ENCODE results near the gene MAP7D3.

Gene MAP7D3

GRCh38 chrX:136193771-136194170 is 57.4 kb downstream of the MAP7D3 start:
- TF ChIP-seq CTCF (IDR thresholded peaks at IDR 0.05; ENCODE audit: insufficient read depth, low read depth, low read length, missing control alignments): no peak
- DNase-seq (ENCODE audit: low read depth): no peak
- H3K4me3 ChIP-seq (ENCODE audit: low read depth, low read length): no peak overlapping the region

GRCh38 chrX:136192839-136193414 is 58.3 kb downstream of the MAP7D3 start:
- TF ChIP-seq CTCF (IDR thresholded peaks at IDR 0.05; ENCODE audit: insufficient read depth, low read depth, low read length, missing control alignments): no peak
- no peak overlapping the region for H3K4me3 ChIP-seq (ENCODE audit: low read depth, low read length)
- no peak for DNase-seq (ENCODE audit: low read depth)

- no peak for DNase-seq (ENCODE audit: low read depth)
- no peak for TF ChIP-seq CTCF (IDR thresholded peaks at IDR 0.05; ENCODE audit: insufficient read depth, low read depth, low read length, missing control alignments)
- no peak overlapping the region for H3K4me3 ChIP-seq (ENCODE audit: low read depth, low read length)
Measured at GRCh38 chrX:136192135-136192534, 59.1 kb downstream of the MAP7D3 start.

GRCh38 chrX:136191171-136191570 is 60.0 kb downstream of the MAP7D3 start:
- no peak for TF ChIP-seq CTCF (IDR thresholded peaks at IDR 0.05; ENCODE audit: insufficient read depth, low read depth, low read length, missing control alignments)
- H3K4me3 ChIP-seq (ENCODE audit: low read depth, low read length): no peak overlapping the region
- no peak for DNase-seq (ENCODE audit: low read depth)

- TF ChIP-seq CTCF (IDR thresholded peaks at IDR 0.05; ENCODE audit: insufficient read depth, low read depth, low read length, missing control alignments): no peak
- no peak for DNase-seq (ENCODE audit: low read depth)
- H3K4me3 ChIP-seq (ENCODE audit: low read depth, low read length): no peak overlapping the region
Measured at GRCh38 chrX:136190038-136190713, 61.0 kb downstream of the MAP7D3 start.

GRCh38 chrX:136189222-136189621 is 62.0 kb downstream of the MAP7D3 start:
- DNase-seq (ENCODE audit: low read depth): no peak
- TF ChIP-seq CTCF (IDR thresholded peaks at IDR 0.05; ENCODE audit: insufficient read depth, low read depth, low read length, missing control alignments): no peak
- H3K4me3 ChIP-seq (ENCODE audit: low read depth, low read length): no peak overlapping the region

- no peak for TF ChIP-seq CTCF (IDR thresholded peaks at IDR 0.05; ENCODE audit: insufficient read depth, low read depth, low read length, missing control alignments)
- H3K4me3 ChIP-seq (ENCODE audit: low read depth, low read length): no peak overlapping the region
- no peak for DNase-seq (ENCODE audit: low read depth)
Measured at GRCh38 chrX:136186023-136186413, 65.2 kb downstream of the MAP7D3 start.

All from GM12865 (cell line).